Fibroblast of peridontal ligament (primary cell): Measurements from ENCODE around the gene IKBKE.
A peak's percentile ranks its signal among the peaks of the same experiment; 100 is the strongest.

Experiments used
- DNase-seq: peaks from one replicate; pipeline ENCODE4 v3.0.0-alpha.2; 2010; ENCODE audit errors: extremely low read depth

Gene IKBKE

GRCh38 chr1:206469933-206470691, at the start of gene IKBKE:
Gene IKBKE (plus strand): TSS chr1:206470476. CDS start chr1:206473228, 2,752 bp downstream.
- peak; percentile 67 for DNase-seq

GRCh38 chr1:206421616-206422340, 48.5 kb upstream of the IKBKE start:
- DNase-seq, result no peak

- no peak for DNase-seq
These were observed 47.8 kb upstream of the IKBKE start for GRCh38 chr1:206422525-206422924.

DNA sequence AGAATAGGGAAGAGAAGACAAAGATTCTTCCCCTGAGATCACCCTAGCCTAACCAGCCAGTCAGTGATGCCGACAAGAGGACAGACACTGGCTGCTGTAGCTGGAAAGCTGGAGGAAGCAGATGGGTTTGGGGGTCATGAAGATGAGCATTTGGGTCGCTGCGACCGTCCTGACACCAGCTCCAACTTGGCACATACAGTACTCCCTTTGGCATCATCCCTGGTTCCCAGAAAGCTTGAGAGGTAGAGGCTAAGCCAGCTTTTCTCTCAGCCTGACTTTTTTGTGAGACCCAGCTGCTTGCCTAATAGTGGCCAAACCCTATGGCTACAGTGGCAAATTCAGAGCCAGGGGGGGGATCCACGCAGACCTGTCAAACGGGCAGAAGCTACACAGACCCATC, 43.0 kb upstream of the IKBKE start:
- DNase-seq, result no peak

DNA sequence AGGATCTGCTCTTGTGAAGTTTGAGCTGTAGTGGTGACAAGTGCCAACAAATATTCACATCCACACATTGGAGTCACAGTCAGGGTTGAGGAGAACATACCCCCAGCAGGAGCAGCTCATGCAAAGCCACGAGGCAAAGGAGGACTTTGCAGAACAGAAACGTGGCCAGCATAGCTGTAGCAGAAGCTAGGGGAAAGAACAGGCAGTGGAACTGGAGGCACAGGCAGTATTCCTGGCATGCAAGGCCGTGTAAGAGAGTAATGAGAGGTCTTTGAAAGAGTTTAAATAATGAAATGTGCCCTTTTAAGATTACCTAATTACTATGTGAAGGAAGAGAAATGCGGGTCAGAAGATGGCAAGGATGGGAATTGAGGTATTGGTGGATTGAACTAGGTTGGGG, 40.9 kb upstream of the IKBKE start:
- no peak for DNase-seq

GRCh38 chr1:206430031-206430983, 40.0 kb upstream of the IKBKE start:
- DNase-seq, result peak; percentile 92

GRCh38 chr1:206435445-206435844, 34.8 kb upstream of the IKBKE start:
- no peak for DNase-seq

DNA sequence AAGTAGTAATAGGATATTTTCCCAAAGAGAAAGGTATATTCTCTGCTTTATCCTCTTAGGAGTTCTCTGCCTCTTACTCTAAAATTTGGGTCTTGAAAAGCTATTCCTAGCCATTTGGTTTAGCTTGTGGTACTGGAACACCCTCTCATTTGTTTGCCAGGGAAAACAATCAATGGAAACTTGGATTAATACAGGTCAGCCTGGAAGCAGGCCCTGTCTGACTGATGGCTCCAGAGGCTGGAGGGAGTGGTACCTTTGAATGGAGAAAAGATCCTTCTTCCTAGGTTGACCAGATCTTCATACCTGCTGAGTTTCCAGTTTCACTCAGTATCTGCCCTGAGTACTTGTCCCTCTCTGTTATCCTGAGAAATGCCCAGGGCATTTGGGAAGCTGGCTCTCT, 31.7 kb upstream of the IKBKE start:
- DNase-seq, result no peak

DNA sequence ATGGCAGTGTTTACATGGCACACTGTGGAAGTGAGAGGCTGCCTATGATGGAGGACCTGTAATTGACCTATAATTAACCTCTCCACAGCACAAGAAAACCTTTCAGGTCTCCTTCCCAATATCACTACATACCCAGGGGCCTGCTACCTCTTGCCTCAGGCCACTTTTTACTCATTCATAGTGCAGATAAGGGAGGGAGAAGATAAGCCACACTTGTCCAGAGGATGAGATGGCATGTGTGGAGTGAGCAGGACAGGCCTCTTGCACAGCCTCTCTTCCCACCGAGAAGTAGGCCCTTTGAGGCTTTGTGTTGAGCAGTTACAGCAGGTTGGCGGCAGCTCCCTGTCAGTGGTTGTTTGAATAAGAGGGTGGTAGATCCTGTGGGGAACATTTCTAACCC, 31.1 kb upstream of the IKBKE start:
- DNase-seq, result no peak

DNA sequence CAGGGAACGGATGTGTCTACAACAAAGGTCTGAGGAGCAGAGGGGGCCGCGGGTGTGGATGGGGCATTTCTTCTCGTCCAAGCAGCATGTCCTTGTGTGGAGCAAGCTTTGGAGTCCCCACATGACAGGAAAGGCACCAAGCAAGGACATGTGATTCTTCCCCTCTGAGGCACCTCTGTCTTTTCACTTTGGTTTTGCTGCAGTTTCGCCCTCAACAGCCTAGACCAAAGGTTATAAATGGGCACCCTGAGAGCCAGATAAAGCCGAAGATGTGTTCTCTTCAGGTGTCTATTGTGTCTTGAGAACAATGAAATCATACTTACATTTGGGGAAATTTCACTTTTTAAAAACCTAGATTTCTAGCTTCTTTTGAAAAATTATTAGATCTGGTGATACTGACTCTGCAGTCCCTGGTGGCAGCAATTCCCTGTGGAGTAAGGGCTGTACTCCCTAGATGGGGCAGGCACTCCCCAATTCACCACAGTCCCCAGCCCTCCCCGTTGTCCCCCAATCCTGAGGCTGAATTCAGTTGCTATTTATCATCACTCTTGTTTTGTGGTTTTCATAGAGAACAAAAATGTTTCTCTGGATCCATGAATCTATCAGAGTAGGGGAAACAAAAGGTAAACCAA, 28.8 kb upstream of the IKBKE start:
- DNase-seq, result no peak

- peak; percentile 36 for DNase-seq
These were observed 28.2 kb upstream of the IKBKE start for GRCh38 chr1:206442101-206442500.

DNA sequence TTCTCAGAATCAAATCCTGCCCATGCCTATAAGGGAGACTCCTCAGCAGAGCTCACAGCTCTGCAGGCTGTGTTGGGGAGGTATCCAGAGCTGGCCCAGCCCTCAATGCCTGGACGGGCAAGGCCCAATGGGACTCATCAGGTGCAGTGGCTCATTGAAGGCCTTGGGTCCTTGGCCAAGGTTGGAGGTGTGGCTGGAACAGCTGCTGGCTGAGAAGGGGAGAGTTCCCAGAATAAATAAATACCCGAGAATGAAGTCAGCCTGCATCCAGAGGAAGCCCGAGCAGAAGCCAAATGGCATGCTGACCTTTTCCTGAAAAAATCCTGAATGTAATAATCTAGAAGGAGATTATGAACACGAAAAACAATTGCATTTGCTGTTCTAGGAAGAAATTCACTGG, 25.2 kb upstream of the IKBKE start:
- DNase-seq, result peak; percentile 67

- DNase-seq, result no peak
These were observed 24.3 kb upstream of the IKBKE start for GRCh38 chr1:206445911-206446356.

DNA sequence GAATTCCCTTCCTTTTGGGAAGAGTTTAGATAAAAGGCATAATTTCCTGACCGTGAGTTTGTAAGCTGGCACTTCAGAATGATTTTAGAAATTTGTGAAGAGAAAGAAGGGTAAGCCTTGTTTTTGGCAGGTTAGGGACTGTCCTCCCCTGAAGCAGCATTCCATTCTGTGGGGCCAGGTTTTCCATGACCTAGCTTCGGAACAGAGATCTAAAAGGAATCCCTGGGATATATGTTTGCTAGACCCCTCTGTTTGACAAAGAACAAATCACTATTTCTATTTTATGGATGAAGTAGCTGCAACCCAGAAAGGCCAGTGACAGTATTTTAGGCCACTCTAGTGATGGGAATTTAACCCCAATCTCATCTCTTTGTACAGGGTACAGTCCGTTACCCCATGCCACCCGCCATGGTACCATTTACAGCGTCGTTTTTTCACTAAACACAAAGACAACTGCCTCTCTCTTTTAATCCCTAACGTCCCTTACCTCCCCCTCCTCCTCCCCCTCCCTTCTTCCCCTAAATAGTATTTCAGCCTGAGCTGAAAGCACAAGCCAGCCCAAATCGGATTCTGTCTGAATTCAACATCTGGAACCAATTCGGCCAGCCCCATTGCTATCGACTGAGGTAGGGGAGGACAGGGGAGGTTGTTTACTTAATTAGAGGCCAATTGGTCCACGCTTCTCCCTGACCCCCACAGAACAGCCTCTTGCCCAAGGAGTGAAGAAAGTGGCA, 23.4 kb upstream of the IKBKE start:
- peak; percentile 48 for DNase-seq

DNA sequence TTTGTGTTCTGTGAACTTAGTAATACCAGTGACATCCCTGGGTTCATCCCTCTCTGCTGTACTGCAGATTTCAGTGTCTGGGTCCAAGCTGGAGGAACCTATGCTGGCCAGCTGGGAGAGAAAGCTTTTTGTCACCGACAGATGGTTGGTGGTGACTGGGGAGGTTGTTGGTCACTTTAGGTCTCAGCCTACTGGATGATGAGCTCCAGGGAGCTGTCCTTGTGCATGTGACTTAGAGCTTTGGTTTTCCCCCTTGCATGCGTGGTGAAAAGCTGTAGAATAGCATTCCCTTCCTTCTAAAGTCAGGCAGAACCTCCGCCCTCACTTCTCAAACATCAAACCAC, 22.9 kb upstream of the IKBKE start:
- no peak for DNase-seq

DNA sequence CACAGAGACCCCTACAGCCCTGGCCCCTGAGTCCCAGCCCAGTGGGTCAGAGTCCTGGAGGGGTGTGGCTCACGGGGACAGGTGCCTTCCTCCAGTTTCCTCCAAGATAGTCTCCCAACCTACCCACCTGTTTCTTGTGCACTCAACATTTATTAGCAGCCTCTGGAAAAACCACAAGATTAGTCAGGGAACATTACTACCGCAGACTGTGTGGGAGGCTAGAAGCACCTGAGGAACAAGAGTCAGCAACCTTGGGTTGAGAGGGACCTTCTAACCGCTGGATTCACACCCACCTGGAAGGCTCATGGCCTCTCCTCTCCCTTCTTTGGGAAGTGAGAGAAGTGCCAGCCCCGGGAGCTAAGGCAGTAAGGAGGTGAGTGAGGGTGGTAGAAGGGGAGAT, 22.5 kb upstream of the IKBKE start:
- no peak for DNase-seq

GRCh38 chr1:206448471-206448870, 21.8 kb upstream of the IKBKE start:
- DNase-seq, result no peak

DNA sequence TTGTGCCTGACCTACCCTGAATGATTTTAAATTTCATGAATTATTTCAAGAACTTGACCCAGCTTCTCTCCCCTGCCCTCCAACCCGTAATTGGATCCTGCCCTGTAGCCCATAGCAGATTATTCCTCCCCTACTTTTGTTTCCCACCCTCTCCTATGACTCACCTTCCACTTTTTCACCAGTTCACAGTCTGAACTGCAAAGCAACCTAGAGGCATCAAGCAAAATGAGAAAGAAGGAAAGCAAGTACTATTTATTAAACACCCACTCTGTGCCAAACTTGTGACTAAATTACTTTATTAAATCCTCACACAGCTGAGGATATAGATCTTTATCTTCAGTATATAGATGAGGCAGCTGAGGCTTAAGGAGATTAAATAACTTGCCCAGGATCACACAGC, 20.7 kb upstream of the IKBKE start:
- DNase-seq, result no peak

DNA sequence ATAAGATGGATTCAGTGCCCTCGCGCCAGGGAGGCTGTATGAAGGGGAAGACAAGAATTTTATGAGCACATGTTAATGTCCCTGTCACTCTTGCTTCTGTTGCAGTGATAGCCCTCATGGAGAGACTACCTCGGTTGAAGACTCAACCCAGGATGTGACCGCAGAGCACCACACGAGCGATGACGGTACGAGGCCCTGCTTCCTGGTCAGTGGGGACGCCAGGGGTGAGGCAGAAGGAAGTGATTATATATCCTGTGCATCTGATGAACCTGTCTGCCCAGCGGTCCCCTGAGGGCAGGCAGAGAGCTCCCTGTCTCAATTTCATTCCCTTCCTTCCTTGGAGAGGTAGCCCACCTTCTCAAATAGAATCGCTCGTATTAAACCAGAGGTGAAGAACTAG, 20.0 kb upstream of the IKBKE start:
- DNase-seq, result no peak

DNA sequence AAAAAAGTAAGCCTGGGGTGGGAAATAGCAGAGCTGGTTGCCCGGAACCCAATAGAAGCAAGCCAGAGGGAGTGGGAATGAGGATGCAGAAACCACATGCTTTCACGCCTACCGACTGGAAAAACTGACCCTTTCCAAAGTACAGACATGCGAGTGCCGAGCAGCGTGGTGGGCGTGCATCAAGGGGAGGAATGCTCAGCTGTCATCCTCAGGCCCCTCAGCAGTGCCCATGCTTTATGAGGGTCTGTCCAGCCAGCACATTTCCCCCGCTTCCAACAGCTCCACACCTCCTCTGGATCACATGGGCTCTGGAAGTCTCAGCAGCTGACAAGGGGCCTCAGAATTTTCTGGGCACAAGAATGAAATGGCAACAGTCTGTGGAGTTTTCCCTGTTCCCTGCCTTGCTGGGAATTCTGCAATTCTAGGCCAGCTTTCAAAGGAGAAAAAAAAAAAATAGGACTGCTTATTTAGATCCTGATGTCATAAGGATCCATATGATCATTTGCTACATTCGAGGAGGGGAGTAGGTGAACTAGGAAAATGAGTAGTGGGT, 19.1 kb upstream of the IKBKE start:
- no peak for DNase-seq

DNA sequence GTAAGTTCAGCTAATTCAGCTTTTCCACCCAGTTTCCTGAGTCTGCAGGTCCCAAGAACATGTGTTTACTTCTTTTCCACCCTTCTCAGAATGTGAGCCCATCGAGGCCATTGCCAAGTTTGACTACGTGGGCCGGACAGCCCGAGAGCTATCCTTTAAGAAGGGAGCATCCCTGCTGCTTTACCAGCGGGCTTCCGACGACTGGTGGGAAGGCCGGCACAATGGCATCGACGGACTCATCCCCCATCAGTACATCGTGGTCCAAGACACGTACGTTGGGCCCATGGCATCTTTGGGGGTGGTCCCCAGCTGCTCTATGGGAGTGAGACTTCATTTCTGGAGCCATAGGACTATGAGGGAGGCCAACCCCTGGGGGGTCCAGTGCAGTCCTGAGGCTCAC, 17.2 kb upstream of the IKBKE start:
- no peak for DNase-seq
